ENCODE data around the gene EFHC1. TPM values are rescaled to one million over a fixed set of nuclear protein-coding genes. Genes with fewer than 3 reads are reported as not detected.

Gene EFHC1
- total RNA-seq, 1 experiment from 2014 or later = 35.3 TPM

GRCh38 chr6:52535711-52536423 lies 115.7 kb downstream of the EFHC1 start:
- DNase-seq (ENCODE audit: extremely low read depth, low read depth) = no peak

- no peak for DNase-seq (ENCODE audit: extremely low read depth, low read depth)
Observed at GRCh38 chr6:52536424-52536916, 116.3 kb downstream of the EFHC1 start.

GRCh38 chr6:52537001-52537753 lies 117.0 kb downstream of the EFHC1 start:
- no peak for DNase-seq (ENCODE audit: extremely low read depth, low read depth)

- no peak for DNase-seq (ENCODE audit: extremely low read depth, low read depth)
Observed at GRCh38 chr6:52538252-52538900, 118.2 kb downstream of the EFHC1 start.

- DNase-seq (ENCODE audit: extremely low read depth, low read depth) = no peak
Observed at GRCh38 chr6:52538901-52539354, 118.8 kb downstream of the EFHC1 start.

- DNase-seq (ENCODE audit: extremely low read depth, low read depth) = no peak
Observed at GRCh38 chr6:52539607-52540006, 119.5 kb downstream of the EFHC1 start.

- no peak for DNase-seq (ENCODE audit: extremely low read depth, low read depth)
Observed at GRCh38 chr6:52540286-52540902, 120.3 kb downstream of the EFHC1 start.

GRCh38 chr6:52541135-52541534 lies 121.0 kb downstream of the EFHC1 start:
- no peak for DNase-seq (ENCODE audit: extremely low read depth, low read depth)

GRCh38 chr6:52543262-52543661 lies 123.1 kb downstream of the EFHC1 start:
- no peak for DNase-seq (ENCODE audit: extremely low read depth, low read depth)

- peak; percentile 45 for DNase-seq (ENCODE audit: extremely low read depth, low read depth)
Observed at GRCh38 chr6:52543729-52544601, 123.8 kb downstream of the EFHC1 start.

GRCh38 chr6:52544602-52545405 lies 124.7 kb downstream of the EFHC1 start:
- DNase-seq (ENCODE audit: extremely low read depth, low read depth) = no peak

GRCh38 chr6:52545406-52546119 lies 125.4 kb downstream of the EFHC1 start:
- no peak for DNase-seq (ENCODE audit: extremely low read depth, low read depth)

- DNase-seq (ENCODE audit: extremely low read depth, low read depth) = no peak
Observed at GRCh38 chr6:52546192-52546591, 126.0 kb downstream of the EFHC1 start.

GRCh38 chr6:52546678-52547077 lies 126.5 kb downstream of the EFHC1 start:
- no peak for DNase-seq (ENCODE audit: extremely low read depth, low read depth)

GRCh38 chr6:52547647-52548352 lies 127.7 kb downstream of the EFHC1 start:
- peak; percentile 30 for DNase-seq (ENCODE audit: extremely low read depth, low read depth)

- DNase-seq (ENCODE audit: extremely low read depth, low read depth) = no peak
Observed at GRCh38 chr6:52548353-52548713, 128.2 kb downstream of the EFHC1 start.

GRCh38 chr6:52548999-52549398 lies 128.9 kb downstream of the EFHC1 start:
- no peak for DNase-seq (ENCODE audit: extremely low read depth, low read depth)

GRCh38 chr6:52549428-52549827 lies 129.3 kb downstream of the EFHC1 start:
- no peak for DNase-seq (ENCODE audit: extremely low read depth, low read depth)
